ENCODE measurements around the gene MRPL58. TPM values are rescaled to one million over a fixed set of nuclear protein-coding genes. Genes with fewer than 3 reads are reported as not detected.

MRPL58 gene
- total RNA-seq, 2 donors from 2014 or later, result 29.7 to 30.1 TPM

DNA sequence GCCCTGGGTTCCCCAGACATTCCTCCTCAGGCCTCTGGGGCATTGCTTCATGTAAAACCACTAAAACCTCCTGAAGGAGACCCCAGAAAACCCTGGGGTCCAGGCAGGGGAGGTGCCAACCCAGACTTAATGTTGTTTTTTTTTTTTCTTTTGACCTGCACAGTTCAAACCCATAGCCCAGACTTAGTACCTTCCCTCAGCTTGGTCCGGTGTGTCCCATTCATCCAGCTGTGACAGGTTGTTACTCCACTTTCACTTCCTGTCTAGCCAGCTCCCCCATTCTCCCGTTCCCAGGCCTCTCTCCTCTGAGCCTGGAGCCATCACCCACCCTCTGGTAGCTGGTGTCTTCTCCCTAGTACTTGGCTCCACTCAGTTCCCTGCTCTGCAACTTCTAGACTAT, 20.2 kb upstream of the MRPL58 start:
- H3K27ac ChIP-seq (ENCODE audit: low read depth, low read length), result no peak overlapping the region

GRCh38 chr17:74994440-74994839, 18.0 kb upstream of the MRPL58 start:
- no peak overlapping the region for H3K27ac Mint-ChIP-seq
- H3K27ac ChIP-seq (ENCODE audit: low read depth, low read length), result no peak overlapping the region
- no peak overlapping the region for H3K4me3 ChIP-seq (ENCODE audit: low read length)
- no peaks in the 10 kb centered on the region for H3K9me3 ChIP-seq (ENCODE audit: control insufficient read depth, low read length)
- H3K36me3 ChIP-seq (ENCODE audit: control insufficient read depth, insufficient read depth, low read length), result peaks cover 6% of the 10 kb centered on the region
- peaks cover 10% of the 10 kb centered on the region for H3K36me3 Mint-ChIP-seq (ENCODE audit: low read depth)
- H3K9me3 Mint-ChIP-seq, result no peaks in the 10 kb centered on the region
- peaks cover 4% of the 10 kb centered on the region for H3K4me1 Mint-ChIP-seq
- no peaks in the 10 kb centered on the region for H3K27me3 ChIP-seq (ENCODE audit: control insufficient read depth, insufficient read depth, low read length, poor library complexity, severe bottlenecking)
- no peaks in the 10 kb centered on the region for H3K27me3 Mint-ChIP-seq (ENCODE audit: insufficient read depth)
- no peak overlapping the region for H3K4me3 Mint-ChIP-seq
- no peak overlapping the region for H3K9ac ChIP-seq (ENCODE audit: extremely low read depth, low read length, poor library complexity, severe bottlenecking)
- no peak for TF ChIP-seq CTCF (conservative IDR thresholded peaks at IDR 0.05)
- WGBS, 2 experiments (ENCODE audit: insufficient coverage in 1 of 2, insufficient read length in 1 of 2), result 92 to 95% methylated on average over 6 to 7 of the region's 7 CpGs
- no peaks in the 10 kb centered on the region for H3K4me1 ChIP-seq (ENCODE audit: control insufficient read depth, insufficient read depth, low read length)
- no peak for DNase-seq

More for the DNA sequence above, 20.2 kb upstream of the MRPL58 start:
- Mint-ChIP-seq H3K4me3 (no peak overlapping the region), H3K27ac (peak overlapping the region; percentile 46), H3K9me3 (no peaks in the 10 kb centered on the region), H3K27me3 (ENCODE audit: insufficient read depth) (no peaks in the 10 kb centered on the region), H3K36me3 (ENCODE audit: low read depth) (peaks cover 10% of the 10 kb centered on the region), H3K4me1 (peaks cover 4% of the 10 kb centered on the region)
- Histone ChIP-seq H3K4me1 (ENCODE audit: control insufficient read depth, insufficient read depth, low read length) (peaks cover 4% of the 10 kb centered on the region), H3K27me3 (ENCODE audit: control insufficient read depth, insufficient read depth, low read length, poor library complexity, severe bottlenecking) (no peaks in the 10 kb centered on the region), H3K36me3 (ENCODE audit: control insufficient read depth, insufficient read depth, low read length) (peaks cover 6% of the 10 kb centered on the region), H3K4me3 (ENCODE audit: low read length) (no peak overlapping the region), H3K9ac (ENCODE audit: extremely low read depth, low read length, poor library complexity, severe bottlenecking) (no peak overlapping the region), H3K9me3 (ENCODE audit: control insufficient read depth, low read length) (no peaks in the 10 kb centered on the region)
- no peak for TF ChIP-seq CTCF (conservative IDR thresholded peaks at IDR 0.05)
- DNase-seq, result no peak
- WGBS, 2 experiments (ENCODE audit: insufficient coverage in 1 of 2, insufficient read length in 1 of 2), result 90 to 92% methylated on average over 2 of the region's 2 CpGs

DNA sequence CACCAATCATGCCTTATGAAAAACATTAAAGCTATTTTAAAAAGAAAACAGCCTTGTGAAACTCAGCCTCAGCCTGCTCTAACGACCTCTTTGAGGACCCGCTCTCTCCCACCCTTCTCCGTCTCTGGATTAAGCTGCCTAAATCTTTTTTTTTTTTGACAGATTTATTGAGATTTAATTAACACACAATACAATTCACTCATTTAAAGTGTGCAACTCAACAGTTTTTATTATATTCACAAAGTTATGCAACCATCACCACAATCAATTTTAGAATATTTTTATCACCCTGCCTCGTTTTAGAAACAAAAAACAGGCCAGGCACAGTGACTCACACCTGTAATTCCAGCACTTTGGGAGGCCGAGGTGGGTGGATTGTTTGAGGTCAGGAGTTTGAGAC, 16.6 kb upstream of the MRPL58 start:
- Histone ChIP-seq H3K9me3 (ENCODE audit: control insufficient read depth, low read length) (no peaks in the 10 kb centered on the region), H3K9ac (ENCODE audit: extremely low read depth, low read length, poor library complexity, severe bottlenecking) (no peak overlapping the region), H3K27me3 (ENCODE audit: control insufficient read depth, insufficient read depth, low read length, poor library complexity, severe bottlenecking) (no peaks in the 10 kb centered on the region), H3K27ac (ENCODE audit: low read depth, low read length) (no peak overlapping the region), H3K4me3 (ENCODE audit: low read length) (no peak overlapping the region), H3K4me1 (ENCODE audit: control insufficient read depth, insufficient read depth, low read length) (no peaks in the 10 kb centered on the region), H3K36me3 (ENCODE audit: control insufficient read depth, insufficient read depth, low read length) (peaks cover 6% of the 10 kb centered on the region)
- no peak overlapping the region for H3K4me3 Mint-ChIP-seq
- no peaks in the 10 kb centered on the region for H3K27me3 Mint-ChIP-seq (ENCODE audit: insufficient read depth)
- peaks cover 4% of the 10 kb centered on the region for H3K4me1 Mint-ChIP-seq
- WGBS, 2 experiments (ENCODE audit: insufficient coverage in 1 of 2, insufficient read length in 1 of 2), result 95 to 100% methylated on average over 3 to 5 of the region's 5 CpGs
- peaks cover 10% of the 10 kb centered on the region for H3K36me3 Mint-ChIP-seq (ENCODE audit: low read depth)
- no peaks in the 10 kb centered on the region for H3K9me3 Mint-ChIP-seq
- no peak overlapping the region for H3K27ac Mint-ChIP-seq
- TF ChIP-seq CTCF (conservative IDR thresholded peaks at IDR 0.05), result no peak
- no peak for DNase-seq
